ENCODE measurements around the gene CEP104.

Gene CEP104

DNA sequence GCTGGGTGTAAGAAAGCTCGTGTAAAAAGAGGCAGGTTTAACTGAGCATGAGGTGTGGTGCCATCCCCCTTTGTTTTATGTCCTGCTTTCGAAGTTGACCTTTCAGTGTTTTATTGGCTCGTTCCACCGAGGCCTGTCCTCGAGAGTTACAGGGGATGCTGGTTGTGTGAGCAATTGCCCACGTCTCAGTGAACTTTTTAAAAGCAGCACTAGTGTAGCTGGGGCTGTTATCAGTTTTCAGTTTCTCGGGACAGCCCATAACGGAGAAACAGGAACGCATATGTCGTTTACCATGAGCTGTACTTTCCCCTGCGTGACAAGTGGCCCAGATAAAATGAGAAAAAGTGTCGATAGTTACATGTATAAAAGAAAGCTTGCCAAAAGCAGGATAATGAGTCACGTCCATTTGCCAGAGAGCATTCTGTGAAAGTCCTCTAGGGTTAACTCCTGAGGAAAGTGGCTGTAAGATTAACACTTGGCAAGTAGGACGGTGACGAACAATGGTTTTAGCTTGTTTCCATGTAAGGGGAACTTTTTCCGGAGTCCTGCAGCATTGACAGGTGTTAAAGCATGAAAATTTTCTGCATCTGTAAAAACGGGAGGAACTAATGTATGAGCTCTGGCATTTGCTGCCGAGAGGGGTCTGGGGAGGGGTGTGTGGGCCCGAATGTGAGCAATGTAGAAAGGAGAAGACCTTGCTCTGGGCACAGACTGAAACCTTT, 52.9 kb downstream of the CEP104 start:
- DNase-seq (ENCODE audit: extremely low read depth in 1 of 2, low read depth in 1 of 2): no peak

DNA sequence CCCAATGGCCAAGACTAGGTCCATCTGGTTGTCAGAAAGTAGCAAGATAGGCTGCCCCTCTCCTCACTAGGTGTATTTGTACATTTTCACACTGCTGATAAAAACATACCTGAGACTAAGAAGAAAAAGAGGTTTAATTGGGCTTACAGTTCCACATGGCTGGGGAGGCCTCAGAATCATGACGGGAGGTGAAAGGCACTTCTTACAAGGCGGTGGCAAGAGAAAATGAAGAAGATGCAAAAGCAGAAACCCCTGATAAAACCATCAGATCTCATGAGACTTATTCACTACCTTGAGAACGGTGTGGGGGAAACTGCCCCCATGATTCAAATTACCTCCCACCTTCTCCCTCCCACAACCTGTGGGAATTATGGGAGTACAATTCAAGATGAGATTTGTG, 56.2 kb downstream of the CEP104 start:
- DNase-seq (ENCODE audit: extremely low read depth in 1 of 2, low read depth in 1 of 2): peak in 1 of 2 donors; percentile 16

GRCh38 chr1:3799976-3800685, 56.9 kb downstream of the CEP104 start:
- no peak for DNase-seq (ENCODE audit: extremely low read depth in 1 of 2, low read depth in 1 of 2)

- DNase-seq (ENCODE audit: extremely low read depth in 1 of 2, low read depth in 1 of 2): peak; percentile 83 to 91
Observed at GRCh38 chr1:3796215-3797061, 60.6 kb downstream of the CEP104 start, which contains the start of gene LRRC47. Gene LRRC47 (minus strand): TSS chr1:3796498. CDS start chr1:3796476, 22 bp downstream.

DNA sequence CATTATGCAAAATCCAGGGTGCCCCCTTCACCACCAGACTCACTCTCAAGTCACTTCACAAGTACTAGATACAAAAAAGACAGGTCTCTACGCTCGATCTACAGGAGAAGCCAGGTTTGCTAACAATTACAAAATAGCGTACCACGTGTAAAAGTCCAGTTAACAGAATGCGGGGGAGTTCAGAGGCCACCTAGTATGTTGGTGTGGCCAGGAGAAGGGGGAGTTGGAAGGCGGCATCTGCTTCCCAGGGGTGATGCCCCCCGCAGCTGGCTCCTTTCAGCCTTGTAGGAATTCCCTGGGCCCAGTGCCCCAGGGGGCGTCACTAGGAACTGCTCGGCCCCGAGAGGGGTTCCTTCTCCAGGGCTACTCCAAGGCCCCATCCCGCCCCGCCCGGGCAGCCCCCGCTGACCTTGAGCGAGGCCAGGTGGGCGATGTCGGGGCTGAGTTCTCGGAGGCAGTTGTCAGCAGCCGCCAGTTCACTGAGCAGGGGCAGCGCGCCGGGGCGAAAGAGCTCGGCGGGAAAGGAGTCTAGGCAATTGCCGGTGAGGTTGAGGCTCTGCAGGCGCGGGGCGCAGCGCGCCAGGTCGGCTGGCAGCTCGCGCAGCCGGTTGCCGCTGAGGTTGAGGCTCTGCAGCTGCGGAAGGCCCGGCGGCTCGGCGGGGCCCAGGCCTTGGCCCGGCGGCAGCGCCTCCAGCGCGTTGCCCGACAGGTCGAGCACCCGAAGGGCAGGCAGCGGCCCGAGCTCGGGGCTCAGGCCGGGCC, 61.4 kb downstream of the CEP104 start:
- no peak for DNase-seq (ENCODE audit: extremely low read depth in 1 of 2, low read depth in 1 of 2)

GRCh38 chr1:3790952-3791351, 66.1 kb downstream of the CEP104 start:
- DNase-seq (ENCODE audit: extremely low read depth in 1 of 2, low read depth in 1 of 2): no peak

GRCh38 chr1:3790500-3790923, 66.5 kb downstream of the CEP104 start:
- no peak for DNase-seq (ENCODE audit: extremely low read depth in 1 of 2, low read depth in 1 of 2)

DNA sequence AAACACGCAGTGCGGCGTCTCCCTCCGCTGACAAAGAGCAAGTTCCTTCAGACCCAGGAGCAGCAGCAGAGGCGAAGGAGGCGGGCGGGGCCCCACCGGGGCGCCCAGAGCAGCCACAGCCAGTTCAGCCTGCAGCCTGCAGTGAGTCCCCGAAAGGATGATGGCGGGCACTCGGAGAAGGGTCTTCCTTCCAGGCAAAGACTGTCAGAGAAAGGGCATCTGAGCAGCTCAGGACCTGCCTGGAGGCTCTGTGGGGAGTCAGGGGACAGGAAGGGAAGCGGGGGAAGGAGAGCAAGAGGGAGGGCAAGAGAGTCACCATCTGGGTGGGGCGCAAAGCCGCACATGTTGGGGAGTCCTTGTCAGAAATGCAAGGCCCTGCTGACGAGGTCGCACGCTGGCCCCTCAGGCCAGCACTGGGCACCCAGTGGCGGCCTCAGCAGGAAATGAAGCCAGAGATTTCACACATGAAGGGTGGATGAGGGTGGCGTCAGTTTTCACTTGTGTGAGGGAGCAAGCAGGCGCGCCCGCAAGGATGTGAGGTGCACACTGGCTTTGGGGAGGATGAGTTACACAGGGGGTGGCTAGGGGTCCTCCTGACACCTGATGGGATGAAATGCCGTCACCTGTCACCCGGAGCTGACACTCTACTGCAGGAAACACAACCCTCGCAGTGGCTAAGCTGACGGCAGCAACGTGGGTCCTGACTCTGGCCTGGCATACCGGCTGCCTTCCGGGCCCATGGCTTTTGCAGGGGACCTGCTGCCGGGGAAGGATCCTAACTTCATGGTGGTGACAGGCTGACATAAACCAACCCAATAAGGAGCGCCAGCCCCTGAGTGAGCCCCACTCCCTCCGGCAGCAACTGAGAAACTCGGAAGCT, 67.3 kb downstream of the CEP104 start:
- no peak for DNase-seq (ENCODE audit: extremely low read depth in 1 of 2, low read depth in 1 of 2)

DNA sequence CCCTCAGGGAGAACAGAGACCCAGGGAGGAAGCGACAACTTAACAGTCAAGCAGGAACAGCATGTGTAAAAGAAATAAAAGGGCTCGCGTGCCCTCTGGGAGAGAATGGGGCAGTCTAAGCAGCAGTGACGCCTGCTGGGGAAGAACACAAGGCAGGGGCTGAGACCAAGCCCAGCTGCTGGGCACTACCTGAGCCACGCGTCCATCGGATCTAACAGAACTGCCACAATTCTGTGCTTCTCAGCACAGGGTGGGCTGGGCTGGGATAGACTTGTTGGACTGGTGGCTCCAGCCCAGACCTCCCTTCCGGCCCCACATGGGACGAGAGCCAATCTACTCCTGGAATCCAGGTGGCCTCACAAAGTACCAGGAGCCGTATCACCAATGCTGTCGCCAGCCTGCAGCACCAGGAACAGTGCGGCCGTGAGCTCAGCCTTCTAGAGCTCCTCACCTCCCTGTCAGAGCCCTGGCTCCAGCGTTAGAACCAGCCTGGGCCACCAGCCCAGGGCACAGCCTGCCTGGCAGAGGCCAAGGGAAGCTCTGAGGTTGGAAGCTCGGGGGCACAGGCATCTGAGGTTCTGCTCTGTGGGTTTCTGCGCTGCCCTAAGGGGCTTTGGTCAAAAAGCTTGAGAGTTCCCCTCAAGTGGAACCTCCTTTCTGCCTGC, 68.1 kb downstream of the CEP104 start:
- DNase-seq (ENCODE audit: extremely low read depth in 1 of 2, low read depth in 1 of 2): no peak

GRCh38 chr1:3787745-3788605, 69.0 kb downstream of the CEP104 start:
- no peak for DNase-seq (ENCODE audit: extremely low read depth in 1 of 2, low read depth in 1 of 2)

DNA sequence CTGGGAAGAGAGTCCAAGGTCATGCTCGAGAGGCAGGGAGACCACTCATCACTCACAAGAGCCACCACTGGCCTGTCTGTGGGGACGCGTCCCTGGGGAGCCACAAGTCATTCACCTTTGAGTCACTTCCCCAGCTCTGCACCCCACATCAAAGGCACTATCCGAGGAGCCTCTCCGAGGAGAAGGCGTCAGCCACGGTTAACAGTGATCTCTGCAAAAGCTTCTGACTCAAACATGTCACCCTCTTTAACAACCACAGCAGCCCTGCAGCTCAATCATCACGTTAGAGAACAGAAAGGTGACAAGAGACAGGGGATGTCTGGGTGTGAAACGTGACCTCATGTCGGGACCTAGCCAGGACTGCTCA, 69.7 kb downstream of the CEP104 start:
- DNase-seq (ENCODE audit: extremely low read depth in 1 of 2, low read depth in 1 of 2): peak in 1 of 2 donors; percentile 75

DNA sequence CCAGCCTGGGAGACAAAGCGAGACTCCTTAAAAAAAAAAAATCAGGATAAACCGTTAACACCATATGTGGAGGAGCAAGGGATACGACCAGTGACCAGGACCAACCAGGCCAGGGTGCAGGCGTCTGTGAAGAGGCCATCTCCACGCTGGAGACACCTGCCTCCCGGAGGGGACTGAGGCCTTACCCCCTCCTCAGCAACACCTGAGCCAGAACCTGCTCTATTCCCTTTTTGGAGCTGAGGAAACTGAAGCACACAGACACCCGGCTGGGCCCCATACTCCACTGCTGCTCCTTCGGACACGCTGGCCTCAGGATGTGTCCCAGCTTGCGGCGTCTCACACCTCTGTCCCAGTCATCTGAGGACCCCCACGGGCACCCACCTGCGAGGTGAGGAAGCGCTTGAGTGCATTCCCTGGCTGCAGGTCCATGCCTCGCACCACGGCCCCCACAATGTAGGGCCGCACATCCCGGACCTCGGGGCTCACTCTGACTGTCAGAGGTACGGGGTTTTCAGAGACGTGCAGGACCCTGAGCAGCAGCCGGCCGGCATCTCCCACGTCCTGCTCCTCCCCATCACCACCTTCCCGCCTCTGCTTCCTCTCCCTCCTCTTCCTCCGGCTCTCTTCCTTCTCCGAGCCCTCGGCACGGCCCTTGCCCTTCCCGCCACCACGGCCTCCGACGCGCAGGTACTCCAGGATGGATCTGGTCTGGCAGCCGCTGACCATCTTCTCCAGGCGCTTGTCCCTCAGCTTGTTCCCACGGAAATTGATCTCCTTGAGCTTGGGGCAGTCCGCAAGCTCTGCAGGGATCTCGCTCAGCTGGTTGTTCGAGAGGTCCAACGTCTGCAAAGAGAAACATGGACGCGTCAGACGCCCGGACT, 70.3 kb downstream of the CEP104 start:
- DNase-seq (ENCODE audit: extremely low read depth in 1 of 2, low read depth in 1 of 2): no peak

DNA sequence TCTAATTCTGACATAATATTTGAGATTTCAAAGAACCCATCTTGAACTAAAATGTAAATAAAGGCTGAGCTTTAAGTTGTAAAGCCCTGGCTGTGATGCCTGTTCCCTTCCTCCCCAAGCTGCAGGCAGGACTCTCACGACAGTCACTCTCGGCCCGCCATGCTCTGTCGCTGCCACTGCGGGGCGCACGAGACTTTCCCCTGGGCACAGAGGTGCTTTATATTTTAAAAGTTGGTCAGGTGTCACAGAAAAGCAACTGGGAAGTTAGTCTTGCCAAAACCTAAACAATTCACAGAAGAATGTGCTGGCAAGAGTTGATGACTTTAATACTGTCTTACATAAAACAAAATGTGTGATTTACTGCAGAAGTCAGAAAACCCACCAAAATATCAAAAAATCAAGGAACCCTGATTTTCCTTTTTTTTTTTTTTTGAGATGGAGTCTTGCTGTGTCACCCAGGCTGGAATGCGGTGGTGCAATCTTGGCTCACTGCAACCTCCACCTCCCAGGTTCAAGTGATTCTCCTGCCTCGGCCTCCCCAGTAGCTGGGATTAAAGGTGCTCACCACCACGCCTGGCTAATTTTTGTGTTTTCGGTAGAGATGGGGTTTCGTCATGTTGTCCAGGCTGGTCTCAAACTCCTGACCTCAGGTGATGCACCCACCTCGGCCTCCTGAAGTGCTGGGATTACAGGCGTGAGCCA, 71.4 kb downstream of the CEP104 start:
- DNase-seq (ENCODE audit: extremely low read depth in 1 of 2, low read depth in 1 of 2): no peak

DNA sequence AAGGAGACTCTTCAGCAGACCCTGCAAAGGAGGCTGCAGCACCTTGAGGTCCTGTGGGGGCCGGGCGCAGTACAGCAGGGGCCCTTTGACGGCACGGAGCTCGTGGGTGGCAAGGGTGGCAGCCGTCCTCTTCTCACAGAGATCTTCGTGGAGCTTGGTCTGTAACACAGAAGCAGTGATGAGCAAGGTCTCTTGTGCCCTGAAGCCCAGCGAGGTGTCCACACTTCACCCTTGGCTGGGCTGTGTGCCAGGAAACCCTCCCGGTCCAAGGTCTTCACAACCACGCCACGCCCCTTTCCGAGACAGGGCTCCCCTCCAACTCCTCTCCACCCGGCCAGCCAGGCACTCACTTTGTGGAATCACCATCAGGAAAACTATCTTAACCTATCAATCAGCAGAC, 72.0 kb downstream of the CEP104 start:
- DNase-seq (ENCODE audit: extremely low read depth in 1 of 2, low read depth in 1 of 2): no peak

- no peak for DNase-seq (ENCODE audit: extremely low read depth in 1 of 2, low read depth in 1 of 2)
Observed at GRCh38 chr1:3783651-3784474, 73.1 kb downstream of the CEP104 start.

GRCh38 chr1:3780901-3781300, 76.1 kb downstream of the CEP104 start:
- DNase-seq (ENCODE audit: extremely low read depth in 1 of 2, low read depth in 1 of 2): no peak
